ENCODE data around the gene YY1. TPM values are rescaled to one million over a fixed set of nuclear protein-coding genes. Genes with fewer than 3 reads are reported as not detected.

YY1 gene
- total RNA-seq, 1 donor from 2014 or later = 74.8 TPM

GRCh38 chr14:100332071-100332639 is 93.2 kb downstream of the YY1 start:
- intact Hi-C loops (cut with DNase I) = no loop called here

More at GRCh38 chr14:100332071-100332639, 93.2 kb downstream of the YY1 start:
- no peaks in the 10 kb centered on the region for H3K9me3 ChIP-seq
- no peak overlapping the region for H3K27ac ChIP-seq
- H3K4me1 ChIP-seq = no peaks in the 10 kb centered on the region
- H3K4me3 ChIP-seq = no peak overlapping the region
- no peak for TF ChIP-seq CTCF (IDR thresholded peaks at IDR 0.05)
- no peaks in the 10 kb centered on the region for H3K27me3 ChIP-seq (ENCODE audit: low read depth)
- ATAC-seq (no peak), DNase-seq (peak; percentile 37)
- H3K36me3 ChIP-seq = peaks cover 42% of the 10 kb centered on the region

Small RNAs within 50 kb of the gene (microRNA-seq; reads per million reads assigned to microRNA genes)
- gene MIR345 (ENCODE audit: borderline number of aligned reads) = 87.0 reads per million, percentile 49 among the genes with 10 or more reads in this experiment
- not detected for gene MIR6764 (ENCODE audit: borderline number of aligned reads)

Other genes with a start within 250 kb of the YY1 start
- 226 TPM for gene EVL, start 173.7 kb upstream of the YY1 start, total RNA-seq
- 5.8 TPM for gene DEGS2, start 79.5 kb upstream of the YY1 start, total RNA-seq
- 76.0 TPM for gene SLC25A29, start 67.3 kb downstream of the YY1 start, total RNA-seq
- gene SLC25A47, start 84.2 kb downstream of the YY1 start, total RNA-seq = not detected
- gene WDR25, start 137.3 kb downstream of the YY1 start, total RNA-seq = 8.3 TPM